Mesothelial cell of epicardium (in vitro differentiated cells): Measurements from ENCODE around the gene FMO2. TPM values are rescaled to one million over a fixed set of nuclear protein-coding genes. Genes with fewer than 3 reads are reported as not detected.

Source experiments
- DNase-seq, 2 experiments: peaks; one replicate each; pipeline ENCODE4 v3.0.0; 2021; ENCODE audit warnings: low spot score in 2 of 2; ENCODE audit not compliant: unreplicated experiment in 2 of 2
- H3K27ac Mint-ChIP-seq: 2 replicates; pipeline ENCODE4 v1.8.0; 2021; ENCODE audit warnings: mixed read lengths
- H3K27me3 Mint-ChIP-seq: 2 replicates; pipeline ENCODE4 v1.8.0; 2021; ENCODE audit warnings: low read depth, mixed read lengths
- H3K36me3 Mint-ChIP-seq: 2 replicates; pipeline ENCODE4 v1.8.0; 2021; ENCODE audit warnings: mixed read lengths
- H3K4me1 Mint-ChIP-seq: 2 replicates; pipeline ENCODE4 v1.8.0; 2021; ENCODE audit warnings: mixed read lengths
- H3K4me3 Mint-ChIP-seq: 2 replicates; pipeline ENCODE4 v1.8.0; 2021; ENCODE audit warnings: mild to moderate bottlenecking, moderate library complexity, mixed read lengths
- H3K9me3 Mint-ChIP-seq: 2 replicates; pipeline ENCODE4 v1.8.0; 2021; ENCODE audit warnings: mixed read lengths
- total RNA-seq: library from RNA; stranded (reverse); gene quantifications from 3 replicates; pipeline ENCODE4 v1.2.1, GENCODE V29; 2021
- TF ChIP-seq, protein P1 (sequence below): fragments of 200-600 bp; sonication (generic); IDR thresholded peaks from one replicate; pipeline ENCODE4 v1.5.0; 2021; ENCODE audit warnings: antibody characterized with exemption; ENCODE audit not compliant: unreplicated experiment

Gene FMO2
- total RNA-seq, 1 donor from 2014 or later: not detected

DNA sequence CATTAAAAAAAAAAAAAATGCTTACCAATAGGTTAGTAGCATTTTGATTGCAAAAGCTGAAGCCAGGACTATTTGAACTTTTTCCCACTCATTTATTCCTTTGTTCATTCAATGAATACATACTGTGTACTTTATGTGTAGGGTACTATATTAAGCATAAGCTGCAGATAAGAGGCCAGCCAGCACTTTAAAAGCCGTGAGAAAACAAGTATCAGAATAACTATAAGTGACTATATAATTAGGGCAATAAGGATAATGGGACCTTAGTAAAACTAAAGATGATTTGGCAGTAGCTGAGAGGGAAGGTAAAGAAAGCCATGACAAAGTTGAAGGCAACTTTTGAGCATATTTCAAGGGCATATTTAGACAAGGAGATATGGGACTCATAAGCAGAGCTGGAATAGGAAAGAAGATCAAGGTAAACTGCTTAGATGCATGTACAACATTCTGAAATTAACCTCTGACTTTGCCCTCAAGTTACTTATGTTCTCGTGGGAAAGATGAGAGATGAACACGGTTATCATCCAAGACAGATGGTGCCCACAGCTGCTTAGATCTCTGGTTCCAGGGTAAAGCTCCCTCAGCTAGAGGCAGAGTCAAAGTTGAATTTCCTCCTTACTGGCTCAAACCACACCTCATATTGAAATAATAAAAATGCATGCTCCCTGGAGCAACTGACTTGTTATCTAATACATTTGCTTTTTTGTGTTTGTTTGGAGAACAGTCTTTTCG lies 44.0 kb upstream of the FMO2 start:
- no peak for DNase-seq
- H3K9me3 Mint-ChIP-seq: no peaks in the 10 kb centered on the region
- H3K27me3 Mint-ChIP-seq: peaks cover 6% of the 10 kb centered on the region
- peak overlapping the region; percentile 86 for H3K27ac Mint-ChIP-seq
- H3K4me3 Mint-ChIP-seq: no peak overlapping the region
- H3K4me1 Mint-ChIP-seq: peaks cover 14% of the 10 kb centered on the region
- no peaks in the 10 kb centered on the region for H3K36me3 Mint-ChIP-seq
- TF ChIP-seq, protein P1, sequence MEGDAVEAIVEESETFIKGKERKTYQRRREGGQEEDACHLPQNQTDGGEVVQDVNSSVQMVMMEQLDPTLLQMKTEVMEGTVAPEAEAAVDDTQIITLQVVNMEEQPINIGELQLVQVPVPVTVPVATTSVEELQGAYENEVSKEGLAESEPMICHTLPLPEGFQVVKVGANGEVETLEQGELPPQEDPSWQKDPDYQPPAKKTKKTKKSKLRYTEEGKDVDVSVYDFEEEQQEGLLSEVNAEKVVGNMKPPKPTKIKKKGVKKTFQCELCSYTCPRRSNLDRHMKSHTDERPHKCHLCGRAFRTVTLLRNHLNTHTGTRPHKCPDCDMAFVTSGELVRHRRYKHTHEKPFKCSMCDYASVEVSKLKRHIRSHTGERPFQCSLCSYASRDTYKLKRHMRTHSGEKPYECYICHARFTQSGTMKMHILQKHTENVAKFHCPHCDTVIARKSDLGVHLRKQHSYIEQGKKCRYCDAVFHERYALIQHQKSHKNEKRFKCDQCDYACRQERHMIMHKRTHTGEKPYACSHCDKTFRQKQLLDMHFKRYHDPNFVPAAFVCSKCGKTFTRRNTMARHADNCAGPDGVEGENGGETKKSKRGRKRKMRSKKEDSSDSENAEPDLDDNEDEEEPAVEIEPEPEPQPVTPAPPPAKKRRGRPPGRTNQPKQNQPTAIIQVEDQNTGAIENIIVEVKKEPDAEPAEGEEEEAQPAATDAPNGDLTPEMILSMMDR: no peak

DNA sequence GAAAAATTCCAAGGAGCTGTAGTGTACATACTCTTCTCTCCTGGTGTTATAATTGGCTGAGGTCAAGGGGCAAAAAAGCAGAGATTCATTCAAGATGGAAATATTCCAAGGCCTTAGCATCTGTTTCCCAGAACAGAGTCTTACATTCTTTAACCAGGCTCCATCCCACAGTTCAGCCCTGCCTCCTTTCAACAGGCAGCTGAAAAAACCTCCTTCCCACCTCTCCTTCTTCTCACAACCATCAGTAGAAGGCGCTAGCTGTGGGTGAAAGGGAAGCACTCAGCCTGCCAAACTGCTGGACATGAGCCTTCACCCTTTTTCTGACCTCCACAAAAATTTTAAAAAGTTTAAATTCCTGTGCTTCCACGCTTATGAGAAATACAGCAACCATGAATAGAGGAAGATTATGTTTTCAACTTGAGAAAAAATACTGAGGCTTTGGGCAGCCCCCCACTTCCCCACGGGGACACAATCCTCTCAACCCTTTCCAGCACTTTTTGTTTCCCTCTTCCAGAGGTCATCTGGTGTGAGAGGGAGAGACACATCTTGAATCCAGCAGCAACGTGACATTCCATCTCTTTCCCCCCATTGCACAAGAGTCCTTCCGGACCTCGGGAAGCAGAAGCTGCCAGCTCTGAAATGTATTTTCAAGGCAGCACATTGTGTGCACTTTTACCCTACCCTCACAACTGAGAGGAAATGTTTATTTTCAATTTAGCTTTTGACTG lies 43.2 kb upstream of the FMO2 start:
- TF ChIP-seq, protein P1: no peak
- H3K36me3 Mint-ChIP-seq: no peaks in the 10 kb centered on the region
- peak overlapping the region; percentile 86 for H3K27ac Mint-ChIP-seq
- H3K4me1 Mint-ChIP-seq: peaks cover 14% of the 10 kb centered on the region
- no peak overlapping the region for H3K4me3 Mint-ChIP-seq
- DNase-seq: no peak
- no peaks in the 10 kb centered on the region for H3K9me3 Mint-ChIP-seq
- H3K27me3 Mint-ChIP-seq: peaks cover 4% of the 10 kb centered on the region

DNA sequence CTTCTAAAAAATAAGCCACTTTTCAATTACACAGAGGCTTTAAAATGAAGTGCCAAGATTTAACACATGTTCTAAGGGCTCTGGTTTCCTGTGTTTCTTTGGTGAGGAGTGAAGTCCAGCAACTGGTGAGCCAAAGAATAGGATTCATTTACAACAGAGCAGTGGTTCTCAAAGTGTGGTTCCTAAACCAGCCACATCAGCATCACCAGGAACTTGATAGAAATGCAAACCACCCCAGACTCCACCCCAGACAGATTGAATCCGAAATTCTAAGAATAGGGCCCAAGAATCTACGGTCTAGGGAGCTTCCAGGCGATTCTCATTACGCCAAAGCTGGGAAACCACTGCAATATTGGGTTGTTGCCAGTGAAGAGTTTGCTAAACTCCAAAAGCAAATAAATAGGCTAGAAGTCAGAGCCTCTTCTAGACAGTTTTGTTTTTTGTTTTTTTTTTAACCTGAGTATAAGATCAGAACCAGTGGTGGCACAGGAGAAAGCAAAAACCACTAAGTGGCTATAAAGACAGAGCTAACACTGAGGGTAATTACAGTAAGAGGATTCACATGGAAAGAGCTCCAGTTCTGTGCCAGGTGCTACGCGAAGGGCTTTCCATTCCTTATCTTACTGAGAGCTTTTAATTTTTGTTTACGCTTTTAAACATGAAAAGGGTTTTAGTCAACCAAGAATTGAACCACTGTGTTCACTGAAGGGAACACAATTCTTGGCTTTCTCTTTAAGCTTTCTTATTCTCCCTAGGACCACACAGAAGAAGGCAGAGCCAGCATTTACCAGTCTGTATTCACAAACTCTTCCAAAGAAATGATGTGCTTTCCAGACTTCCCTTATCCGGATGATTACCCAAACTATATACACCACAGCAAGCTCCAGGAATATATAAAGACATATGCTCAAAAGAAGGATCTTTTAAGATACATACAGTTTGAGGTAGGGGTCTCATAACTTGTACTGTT lies 42.4 kb upstream of the FMO2 start:
- TF ChIP-seq, protein P1: no peak
- DNase-seq: no peak
- no peak overlapping the region for H3K4me3 Mint-ChIP-seq
- H3K4me1 Mint-ChIP-seq: peaks cover 14% of the 10 kb centered on the region
- peaks cover 2% of the 10 kb centered on the region for H3K27me3 Mint-ChIP-seq
- peak overlapping the region; percentile 86 for H3K27ac Mint-ChIP-seq
- H3K9me3 Mint-ChIP-seq: no peaks in the 10 kb centered on the region
- no peaks in the 10 kb centered on the region for H3K36me3 Mint-ChIP-seq

DNA sequence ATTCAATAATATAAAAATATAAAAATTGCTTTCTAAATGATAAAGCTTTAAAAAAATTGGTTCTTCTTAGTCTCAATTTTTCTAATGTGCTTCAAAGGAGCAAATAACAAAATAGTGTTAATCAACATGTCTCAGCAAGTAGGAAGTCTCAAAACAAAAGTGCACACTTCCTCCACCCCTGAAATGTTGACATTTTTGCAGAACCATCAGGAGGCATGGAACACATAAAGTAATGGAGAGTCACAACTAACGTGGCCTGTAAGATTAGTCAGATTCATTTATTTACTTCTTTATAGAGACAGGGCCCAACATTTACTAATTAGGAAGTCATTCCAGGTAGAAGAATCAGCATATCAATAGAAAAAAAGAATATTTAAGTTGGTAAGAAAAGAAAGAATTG lies 34.9 kb upstream of the FMO2 start:
- Mint-ChIP-seq H3K4me3 (no peak overlapping the region), H3K4me1 (peaks cover 7% of the 10 kb centered on the region), H3K9me3 (no peaks in the 10 kb centered on the region), H3K36me3 (no peaks in the 10 kb centered on the region), H3K27ac (no peak overlapping the region), H3K27me3 (peaks cover 3% of the 10 kb centered on the region)
- no peak for DNase-seq
- TF ChIP-seq, protein P1: no peak

DNA sequence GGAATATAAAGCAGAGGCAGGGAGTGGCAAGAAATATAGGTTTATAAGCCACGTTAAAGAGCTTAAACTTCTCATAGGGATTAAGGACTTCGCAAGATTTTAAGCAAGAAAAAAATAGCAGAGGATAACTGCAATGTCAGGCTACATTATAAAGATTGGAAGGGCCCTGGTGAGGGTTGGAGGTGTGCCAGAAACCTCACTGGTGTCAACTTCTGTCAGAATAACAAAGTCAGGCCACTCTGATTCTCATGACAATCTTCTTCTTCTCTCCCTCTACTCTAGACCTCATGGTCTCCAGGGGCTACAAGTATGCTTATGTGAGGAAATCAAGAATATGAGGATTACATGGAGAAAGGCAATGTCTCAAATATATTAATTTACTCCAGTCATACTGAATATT lies 32.6 kb upstream of the FMO2 start:
- no peak overlapping the region for H3K27ac Mint-ChIP-seq
- H3K4me1 Mint-ChIP-seq: peaks cover 7% of the 10 kb centered on the region
- TF ChIP-seq, protein P1: no peak
- H3K4me3 Mint-ChIP-seq: no peak overlapping the region
- no peaks in the 10 kb centered on the region for H3K9me3 Mint-ChIP-seq
- H3K36me3 Mint-ChIP-seq: no peaks in the 10 kb centered on the region
- DNase-seq: no peak
- H3K27me3 Mint-ChIP-seq: peaks cover 8% of the 10 kb centered on the region
